GM04503 (cell line): Measurements from ENCODE around the gene WIPF2.

Experiments
- DNase-seq: peaks from one replicate; pipeline ENCODE4 v3.0.0-alpha.2; 2012; ENCODE audit warnings: low read depth

Gene WIPF2

DNA sequence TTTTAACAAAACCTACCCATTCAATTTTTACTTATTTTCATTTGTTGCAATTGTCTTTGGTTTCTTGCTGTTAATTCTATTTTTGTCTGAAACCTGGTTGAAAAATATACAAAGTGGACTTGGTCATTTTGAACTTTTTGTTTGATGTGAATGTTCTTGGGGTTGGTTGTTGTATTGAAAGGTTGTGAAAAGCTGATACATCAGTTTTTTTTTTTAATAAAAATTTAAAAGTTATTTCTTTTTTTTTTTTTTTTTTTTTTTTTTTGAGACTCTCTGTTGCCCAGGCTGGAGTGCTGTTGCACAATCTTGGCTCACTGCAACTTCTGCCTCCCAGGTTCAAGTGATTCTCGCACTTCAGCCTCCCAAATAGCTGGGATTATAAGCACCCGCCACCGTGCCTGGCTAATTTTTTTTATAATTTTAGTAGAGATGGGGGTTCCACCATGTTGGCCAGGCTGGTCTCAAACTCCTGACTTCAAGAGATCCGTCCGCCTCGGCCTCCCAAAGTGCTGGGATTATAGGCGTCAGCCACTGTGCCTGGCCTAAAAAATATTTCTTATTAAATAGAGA lies 28.9 kb downstream of the WIPF2 start:
- no peak for DNase-seq

DNA sequence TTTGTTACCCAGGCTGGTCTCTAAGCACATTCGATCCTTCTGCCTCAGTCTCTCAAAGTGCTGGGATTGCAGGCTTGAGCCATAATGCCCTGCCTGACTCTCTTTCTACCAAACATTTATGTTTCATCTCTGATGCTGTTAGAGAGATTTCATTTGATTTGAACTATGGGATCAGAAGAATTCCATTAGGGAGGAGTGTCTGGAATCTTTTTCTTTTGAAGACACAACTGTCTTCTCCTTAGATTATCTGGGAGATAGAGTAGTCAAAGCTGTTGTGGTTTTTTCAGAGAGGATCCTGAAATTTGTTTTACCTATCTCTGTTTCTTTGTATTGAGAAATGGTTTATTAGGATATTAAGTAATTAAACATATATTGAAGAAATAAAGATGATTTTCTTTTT lies 29.4 kb downstream of the WIPF2 start:
- no peak for DNase-seq

DNA sequence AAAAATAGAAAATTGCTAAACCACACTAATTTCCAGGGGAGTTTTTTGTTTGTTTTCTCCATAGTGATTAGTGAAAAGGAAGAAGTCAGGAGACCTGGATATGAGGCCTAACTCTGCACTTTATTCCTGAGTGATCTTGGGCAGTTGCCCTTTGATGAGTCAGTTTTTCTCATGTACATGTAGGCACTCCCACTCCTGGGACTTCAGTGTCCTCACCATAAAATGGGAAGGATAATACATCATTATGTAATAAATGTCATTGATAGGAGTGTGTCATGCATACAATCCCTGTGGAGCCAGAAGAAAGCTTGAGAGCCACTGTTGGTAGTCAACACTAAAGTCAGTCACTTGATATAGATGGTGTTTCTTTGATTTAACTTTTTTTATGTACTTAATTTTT lies 32.5 kb downstream of the WIPF2 start:
- DNase-seq = peak; percentile 94

DNA sequence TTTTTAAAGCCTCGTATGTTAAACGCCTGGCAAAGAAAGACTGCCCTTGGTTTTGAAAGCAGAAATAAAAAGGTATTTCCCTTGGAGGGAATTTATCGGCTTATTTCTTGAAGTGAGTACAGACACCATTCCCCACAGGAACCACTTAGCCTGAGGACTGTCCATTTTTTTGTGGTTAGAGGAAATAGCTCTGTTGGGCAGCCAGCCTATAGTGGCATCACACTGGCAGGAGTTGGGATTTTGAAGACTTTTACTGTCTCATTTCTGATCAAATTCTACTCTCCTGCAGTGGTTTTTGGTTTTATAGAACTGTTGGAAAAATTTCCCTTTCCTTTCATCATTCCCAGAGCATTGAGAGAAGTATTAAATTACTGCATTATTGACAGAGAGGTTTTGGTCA lies 34.5 kb downstream of the WIPF2 start:
- DNase-seq = no peak

DNA sequence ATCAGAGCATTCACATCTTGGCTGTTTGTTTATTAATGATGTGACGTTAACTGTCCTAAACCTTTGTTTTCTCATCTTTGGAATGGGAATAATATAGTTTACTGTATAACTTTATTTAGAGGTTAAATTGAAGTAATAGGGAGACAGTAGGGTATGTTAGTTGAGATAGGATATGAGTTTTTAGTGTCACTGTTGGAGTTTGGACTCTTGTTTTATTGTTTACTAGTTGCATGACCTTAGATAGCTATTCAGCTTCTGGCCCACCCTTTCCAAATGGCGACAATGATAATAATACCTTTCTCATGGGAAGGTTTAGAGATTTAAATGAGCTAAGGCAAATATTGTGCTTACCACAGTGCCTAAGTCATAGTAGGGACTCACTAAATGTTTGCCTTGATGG lies 40.4 kb downstream of the WIPF2 start:
- no peak for DNase-seq

DNA sequence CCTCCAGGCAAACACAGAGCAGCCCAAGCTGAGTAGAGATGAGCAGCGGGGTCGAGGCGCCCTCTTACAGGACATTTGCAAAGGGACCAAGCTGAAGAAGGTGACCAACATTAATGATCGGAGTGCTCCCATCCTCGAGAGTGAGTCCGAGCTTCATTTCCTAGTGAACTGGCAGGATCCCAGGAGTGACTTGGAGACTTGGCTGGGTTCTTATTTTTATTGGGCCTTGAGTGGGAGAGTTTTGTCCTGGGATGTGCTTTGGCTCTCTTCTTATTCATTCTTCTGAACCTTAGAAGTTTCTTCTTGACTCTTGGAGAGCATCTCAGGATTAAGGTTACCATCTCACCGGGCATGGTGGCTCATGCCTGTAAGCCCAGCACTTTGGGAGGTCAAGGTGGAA lies 41.4 kb downstream of the WIPF2 start:
- DNase-seq = no peak

DNA sequence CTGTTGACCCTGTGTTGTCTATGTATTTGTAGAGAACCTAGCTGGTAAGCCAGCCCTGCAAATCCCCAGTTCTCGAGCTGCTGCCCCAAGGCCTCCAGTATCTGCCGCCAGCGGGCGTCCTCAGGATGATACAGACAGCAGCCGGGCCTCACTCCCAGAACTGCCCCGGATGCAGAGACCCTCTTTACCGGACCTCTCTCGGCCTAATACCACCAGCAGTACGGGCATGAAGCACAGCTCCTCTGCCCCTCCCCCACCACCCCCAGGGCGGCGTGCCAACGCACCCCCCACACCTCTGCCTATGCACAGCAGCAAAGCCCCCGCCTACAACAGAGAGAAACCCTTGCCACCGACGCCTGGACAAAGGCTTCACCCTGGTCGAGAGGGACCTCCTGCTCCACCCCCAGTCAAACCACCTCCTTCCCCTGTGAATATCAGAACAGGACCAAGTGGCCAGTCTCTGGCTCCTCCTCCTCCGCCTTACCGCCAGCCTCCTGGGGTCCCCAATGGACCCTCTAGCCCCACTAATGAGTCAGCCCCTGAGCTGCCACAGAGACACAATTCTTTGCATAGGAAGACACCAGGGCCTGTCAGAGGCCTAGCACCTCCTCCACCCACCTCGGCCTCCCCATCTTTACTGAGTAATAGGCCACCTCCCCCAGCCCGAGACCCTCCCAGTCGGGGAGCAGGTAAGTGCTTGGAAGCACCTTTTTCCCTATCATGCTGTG lies 45.5 kb downstream of the WIPF2 start:
- DNase-seq = no peak

DNA sequence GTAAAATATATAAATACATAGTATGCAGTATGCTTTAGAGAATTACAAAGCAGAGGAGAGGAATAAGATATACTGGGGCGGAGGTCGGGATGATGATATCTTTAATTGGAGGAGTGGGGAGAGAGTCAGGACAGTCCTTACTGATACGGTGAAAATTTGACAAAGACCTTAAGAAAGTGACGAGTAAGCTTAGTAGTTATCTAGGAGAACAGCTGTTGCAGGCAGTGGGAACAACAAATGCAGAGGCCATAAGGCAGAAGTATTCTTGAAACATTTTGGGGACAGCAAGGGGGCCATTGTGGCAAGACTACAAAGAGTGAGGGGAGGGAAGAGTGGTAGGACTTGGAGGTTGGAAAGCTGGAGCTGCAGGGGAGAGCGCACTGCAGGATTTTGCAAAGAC lies 46.2 kb downstream of the WIPF2 start:
- no peak for DNase-seq

DNA sequence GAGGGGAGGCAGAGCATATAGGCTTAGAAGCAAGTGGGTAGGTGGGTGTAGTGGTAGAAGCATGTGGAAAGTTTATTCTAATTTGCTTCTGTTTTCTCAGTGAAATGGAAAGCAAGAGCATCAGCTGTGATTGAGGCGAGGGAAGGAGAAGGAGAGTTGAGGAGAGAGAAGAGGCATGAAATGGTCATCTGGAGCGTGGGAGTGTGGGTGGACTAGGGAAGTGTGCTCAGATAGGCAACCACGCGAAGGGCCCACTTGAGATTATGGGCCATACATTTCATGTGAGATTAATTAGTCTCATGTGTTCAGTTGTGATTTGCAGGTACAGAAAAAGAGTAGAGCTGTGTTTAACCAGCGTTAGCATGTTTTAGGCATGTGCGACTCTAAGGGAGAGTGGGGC lies 47.8 kb downstream of the WIPF2 start:
- DNase-seq = no peak

DNA sequence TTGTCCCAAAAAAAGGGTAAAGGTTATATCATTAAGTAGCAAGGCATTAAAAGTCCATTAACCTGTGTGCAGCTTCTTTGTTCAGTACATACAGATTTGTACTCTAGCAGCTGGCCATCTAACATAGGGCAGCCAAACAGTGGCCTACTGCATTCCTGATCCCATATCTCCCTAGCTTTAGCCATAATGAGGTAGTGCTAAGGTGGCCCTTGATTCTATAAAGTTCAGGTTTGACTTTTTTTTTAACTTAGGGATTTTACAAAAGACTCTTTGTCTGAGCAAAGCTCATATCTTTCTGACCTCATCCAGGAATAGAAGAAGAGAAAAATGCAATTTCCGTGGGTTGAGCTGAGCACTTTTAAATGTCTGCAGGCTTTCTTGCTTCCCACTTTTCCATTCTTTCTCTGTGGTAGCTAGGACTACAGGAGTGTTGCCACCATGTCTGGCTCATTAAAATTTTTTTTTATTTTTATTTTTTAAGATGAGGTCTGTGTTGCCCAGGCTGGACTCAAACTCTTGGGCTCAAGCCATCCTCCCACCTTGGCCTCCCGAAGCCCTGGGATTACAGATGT lies 49.1 kb downstream of the WIPF2 start:
- no peak for DNase-seq

DNA sequence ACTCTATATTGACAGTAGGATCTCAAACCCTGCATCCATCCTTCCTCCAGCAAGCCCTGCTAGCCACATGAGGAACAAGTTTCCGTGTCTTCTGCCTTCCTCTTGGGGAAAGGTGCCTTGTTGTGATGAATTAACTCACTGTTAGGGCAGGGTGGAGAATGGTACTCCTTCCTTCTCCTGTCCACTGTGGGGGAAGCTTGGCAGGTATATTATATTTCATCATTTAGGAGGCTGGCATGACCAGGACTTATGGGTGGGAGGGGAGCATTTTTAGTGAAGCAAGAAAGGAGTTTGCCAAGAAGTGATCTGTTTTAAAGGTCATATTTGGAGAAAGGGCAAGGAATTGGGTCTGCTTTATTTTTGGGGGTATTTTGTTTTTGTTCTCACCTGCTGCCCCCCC lies 59.3 kb downstream of the WIPF2 start:
- no peak for DNase-seq

DNA sequence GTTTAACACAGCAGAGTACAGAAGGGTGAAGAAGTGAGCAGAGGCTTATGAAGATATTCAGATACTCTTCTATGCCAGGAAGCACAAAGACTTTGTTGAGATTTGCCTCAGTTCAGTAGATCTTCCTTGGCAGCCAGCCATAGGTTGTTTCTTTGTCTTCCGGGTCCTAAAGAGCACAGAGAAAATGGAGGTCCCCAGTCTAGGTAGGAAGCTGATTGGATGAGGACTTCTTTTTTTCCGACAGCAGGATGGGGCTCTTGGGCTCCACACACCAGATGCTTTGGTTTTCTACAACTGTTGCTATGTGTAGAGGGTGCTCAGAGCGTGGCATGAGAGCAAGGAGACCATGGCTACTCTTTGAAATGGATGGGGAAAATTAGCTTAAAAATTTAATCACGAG lies 60.3 kb downstream of the WIPF2 start:
- DNase-seq = no peak

DNA sequence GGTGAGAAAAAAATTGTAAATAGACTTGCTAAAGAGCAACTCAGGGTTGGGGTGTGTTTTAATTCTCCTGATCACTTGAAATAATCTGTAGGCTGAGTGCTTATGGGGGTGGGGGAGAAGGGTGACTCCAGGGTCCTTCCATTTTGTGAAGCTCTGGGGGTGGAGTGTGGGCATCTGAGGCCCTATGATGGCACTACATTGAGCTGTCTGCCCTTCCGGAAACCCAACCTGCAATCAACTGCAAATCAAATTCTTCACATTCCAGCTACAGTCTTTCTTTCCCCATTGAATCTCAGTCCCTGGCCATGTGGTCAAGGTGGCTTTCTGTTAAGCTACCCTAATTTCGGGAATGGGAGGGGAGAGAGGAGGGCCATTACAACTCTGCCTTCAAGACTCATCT lies 62.6 kb downstream of the WIPF2 start:
- no peak for DNase-seq

DNA sequence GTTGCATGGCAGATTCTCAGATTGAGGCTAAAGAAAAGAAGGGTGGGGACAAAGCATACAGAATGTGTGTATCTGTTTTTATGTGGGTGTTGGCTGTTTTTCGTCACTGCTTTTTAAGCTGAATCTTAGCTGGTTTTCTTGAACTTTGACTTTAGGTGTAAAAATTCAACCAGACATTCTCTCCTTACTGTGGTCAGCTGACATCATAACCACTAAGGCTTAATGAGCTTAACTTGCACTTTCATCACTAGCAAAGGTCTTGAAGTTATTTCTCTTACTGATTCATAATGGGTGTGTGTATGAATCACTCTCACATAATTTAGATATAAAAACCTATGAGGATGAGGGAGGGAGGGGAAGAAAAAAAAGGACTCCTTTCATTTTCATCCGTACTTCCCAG lies 64.6 kb downstream of the WIPF2 start:
- peak; percentile 90 for DNase-seq

DNA sequence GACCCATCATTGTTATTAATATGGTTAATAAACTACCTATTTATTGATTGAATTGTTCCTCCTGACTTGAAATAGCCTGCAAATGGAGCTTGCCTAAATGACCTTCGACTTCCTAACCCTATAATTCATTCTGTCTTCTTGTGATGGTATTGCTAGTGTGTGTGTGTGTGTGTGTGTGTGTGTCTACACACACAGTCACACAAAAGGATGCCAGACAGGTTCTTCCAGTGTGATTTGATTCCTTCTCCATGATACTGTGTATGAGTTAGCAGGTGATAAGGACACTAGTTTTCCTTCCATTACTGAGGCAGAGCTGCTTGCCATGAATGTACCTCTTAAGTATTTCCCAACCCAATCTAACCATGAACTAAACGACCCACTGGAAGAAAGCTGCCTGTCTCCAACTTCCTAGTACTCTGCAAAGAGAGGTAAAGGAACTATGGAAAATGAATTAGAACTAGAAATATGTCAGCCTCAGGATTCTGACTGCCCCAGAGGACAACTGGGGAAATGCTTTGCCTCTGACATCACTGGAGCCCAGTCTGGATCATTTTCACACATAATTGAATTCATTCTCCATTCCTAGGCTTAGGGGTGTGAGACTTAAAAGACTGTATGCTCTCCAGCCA lies 65.1 kb downstream of the WIPF2 start:
- peak; percentile 62 for DNase-seq

DNA sequence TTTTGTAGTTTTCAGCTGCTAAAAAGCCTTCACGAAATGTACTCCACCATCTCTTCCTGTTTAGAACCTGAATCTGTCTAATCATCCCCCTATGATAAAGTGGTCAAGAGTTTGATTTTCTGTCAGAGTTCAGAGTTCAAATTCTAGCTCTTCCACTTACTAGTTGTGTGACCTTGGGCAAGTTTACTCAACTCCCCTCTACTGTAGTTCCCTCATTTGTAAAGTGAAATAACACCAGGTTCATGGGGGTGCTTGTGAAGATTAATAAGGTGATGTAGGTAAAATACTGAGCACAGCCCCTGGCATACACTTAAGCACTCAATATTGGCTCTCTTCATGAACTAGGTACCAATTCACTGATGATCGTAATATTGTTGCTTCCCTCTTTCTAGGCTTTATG lies 67.4 kb downstream of the WIPF2 start:
- no peak for DNase-seq

DNA sequence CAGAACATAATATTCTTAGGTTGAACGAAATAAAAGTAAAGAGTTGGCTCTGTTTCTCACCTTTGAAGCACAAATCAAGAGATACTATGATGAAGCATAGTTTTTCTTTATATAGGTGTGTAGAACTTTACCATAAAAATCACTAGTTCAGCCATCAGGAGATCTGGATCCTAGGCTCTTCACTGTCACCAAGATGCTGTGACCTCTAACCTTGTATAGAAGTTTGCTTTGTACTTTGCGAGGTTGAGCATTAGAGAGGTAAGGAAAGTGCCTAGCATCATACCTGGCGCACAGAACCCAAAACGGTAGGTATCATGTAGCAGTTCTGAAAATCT lies 68.0 kb downstream of the WIPF2 start:
- no peak for DNase-seq

DNA sequence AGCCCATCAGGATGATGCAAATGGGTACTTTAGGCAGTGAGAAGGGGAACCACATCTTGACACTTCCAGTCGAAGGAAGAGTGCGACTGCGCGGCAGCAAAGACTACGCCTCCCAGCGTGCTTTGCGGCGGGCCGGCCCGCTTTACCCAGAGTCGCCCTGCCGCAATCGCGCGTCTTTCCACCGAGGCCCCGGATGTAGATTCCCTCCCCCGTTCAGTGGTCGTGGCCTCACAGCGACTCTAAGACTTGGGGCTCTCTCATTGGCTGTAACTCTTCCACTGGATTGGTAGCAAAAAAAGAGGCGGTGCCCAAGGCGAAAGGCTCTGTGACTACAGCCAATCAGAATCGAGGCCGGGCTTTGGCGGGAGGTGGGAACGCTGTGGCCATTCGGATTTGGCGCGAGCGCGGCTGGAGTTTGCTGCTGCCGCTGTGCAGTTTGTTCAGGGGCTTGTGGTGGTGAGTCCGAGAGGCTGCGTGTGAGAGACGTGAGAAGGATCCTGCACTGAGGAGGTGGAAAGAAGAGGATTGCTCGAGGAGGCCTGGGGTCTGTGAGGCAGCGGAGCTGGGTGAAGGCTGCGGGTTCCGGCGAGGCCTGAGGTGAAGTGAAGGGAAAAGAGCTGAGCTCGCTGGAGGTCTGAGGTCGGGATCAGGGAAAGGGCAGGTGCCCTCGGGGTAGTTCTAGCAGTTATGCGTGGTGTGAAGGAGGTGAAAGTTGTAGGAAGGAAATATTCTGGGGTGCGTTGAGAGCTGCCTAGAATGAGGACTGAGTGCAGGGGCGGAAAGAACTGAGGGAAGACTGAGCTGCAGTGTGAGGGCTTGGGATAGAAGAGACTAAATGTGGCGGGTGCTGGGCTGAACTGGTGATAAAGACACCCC lies 68.6 kb downstream of the WIPF2 start, which contains the start of gene CDC6:
Gene CDC6 (plus strand): TSS at position 386 of the 876 bp plus-strand sequence. CDS start 1,542 bp downstream, outside the sequence.
- DNase-seq = peak; percentile 96

DNA sequence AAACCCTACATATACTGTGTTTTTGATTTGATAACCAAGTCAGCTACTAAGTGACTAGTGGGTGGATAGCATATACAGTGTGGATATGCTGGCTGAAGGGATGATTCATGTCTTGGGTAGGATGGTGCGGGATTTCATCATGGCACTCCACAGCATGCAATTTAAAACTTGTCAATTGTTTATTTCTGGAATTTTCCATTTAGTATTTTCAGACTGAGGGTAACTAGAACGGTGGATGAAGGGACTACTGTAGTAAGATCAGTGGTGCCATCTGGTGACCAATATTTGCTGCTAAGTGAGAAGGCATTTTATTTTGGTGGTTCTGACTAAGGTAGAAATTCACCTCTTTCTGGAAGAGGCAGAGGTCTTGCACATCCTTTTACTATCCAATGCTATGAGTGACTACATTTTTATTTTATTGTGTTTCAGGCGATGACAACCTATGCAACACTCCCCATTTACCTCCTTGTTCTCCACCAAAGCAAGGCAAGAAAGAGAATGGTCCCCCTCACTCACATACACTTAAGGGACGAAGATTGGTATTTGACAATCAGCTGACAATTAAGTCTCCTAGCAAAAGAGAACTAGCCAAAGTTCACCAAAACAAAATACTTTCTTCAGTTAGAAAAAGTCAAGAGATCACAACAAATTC lies 71.7 kb downstream of the WIPF2 start:
- DNase-seq = peak; percentile 85

DNA sequence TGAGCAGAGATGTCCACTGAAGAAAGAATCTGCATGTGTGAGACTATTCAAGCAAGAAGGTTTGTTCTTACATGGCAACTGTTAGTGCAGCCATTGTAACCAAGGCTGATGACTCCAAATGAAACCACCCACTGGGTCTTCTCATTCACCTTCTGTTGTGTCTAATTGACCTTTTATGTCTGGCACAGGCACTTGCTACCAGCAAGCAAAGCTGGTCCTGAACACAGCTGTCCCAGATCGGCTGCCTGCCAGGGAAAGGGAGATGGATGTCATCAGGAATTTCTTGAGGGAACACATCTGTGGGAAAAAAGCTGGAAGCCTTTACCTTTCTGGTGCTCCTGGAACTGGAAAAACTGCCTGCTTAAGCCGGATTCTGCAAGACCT lies 72.2 kb downstream of the WIPF2 start:
- DNase-seq = no peak

DNA sequence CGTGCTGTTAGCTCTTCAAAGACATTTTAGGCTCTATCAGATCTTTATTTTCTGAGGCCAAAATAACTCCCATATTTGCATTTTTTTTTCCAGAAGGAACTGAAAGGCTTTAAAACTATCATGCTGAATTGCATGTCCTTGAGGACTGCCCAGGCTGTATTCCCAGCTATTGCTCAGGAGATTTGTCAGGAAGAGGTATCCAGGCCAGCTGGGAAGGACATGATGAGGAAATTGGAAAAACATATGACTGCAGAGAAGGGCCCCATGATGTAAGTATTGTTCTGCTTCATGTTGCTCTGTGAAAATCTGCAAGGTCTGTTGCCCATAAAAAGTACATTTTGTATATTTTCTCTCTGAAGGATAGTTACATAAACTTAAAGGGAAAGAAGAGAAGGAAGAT lies 74.3 kb downstream of the WIPF2 start:
- DNase-seq = no peak
